WTC11 (cell line): ENCODE data around the gene C19orf25. TPM values are rescaled to one million over a fixed set of nuclear protein-coding genes. Genes with fewer than 3 reads are reported as not detected.

Experiments used
- ATAC-seq: fragments of 200-7000 bp; cut with Tn5 transposase; 2 replicates; pipeline ENCODE4 v1.10.0; 2021; ENCODE audit warnings: mild to moderate bottlenecking, moderate library complexity
- CTCF ChIA-PET: fragments of 300-600 bp; sonication (Branson Sonifier 250); formaldehyde crosslinking; loops from one replicate; lab custom pipeline; 2021; ENCODE audit warnings: antibody characterized with exemption; lab: Charles Lee
- POLR2A ChIA-PET: fragments of 350-600 bp; sonication (Branson Sonifier 250); formaldehyde crosslinking; loops from one replicate; lab custom pipeline; 2021; ENCODE audit warnings: antibody characterized with exemption; lab: Charles Lee
- DNase-seq: peaks from one replicate; pipeline ENCODE4 v3.0.0; 2021; ENCODE audit warnings: low spot score
- H3K27ac Mint-ChIP-seq: 2 replicates; pipeline ENCODE4 v1.8.0; 2021; ENCODE audit warnings: mixed read lengths
- H3K27me3 Mint-ChIP-seq: 2 replicates; pipeline ENCODE4 v1.8.0; 2021; ENCODE audit warnings: low read depth, mild to moderate bottlenecking, moderate library complexity, mixed read lengths
- H3K36me3 Mint-ChIP-seq: 2 replicates; pipeline ENCODE4 v1.8.0; 2021; ENCODE audit warnings: mixed read lengths
- H3K4me1 Mint-ChIP-seq: 2 replicates; pipeline ENCODE4 v1.8.0; 2022; ENCODE audit warnings: mixed read lengths
- H3K4me3 Mint-ChIP-seq: 2 replicates; pipeline ENCODE4 v1.8.0; 2021; ENCODE audit warnings: mild to moderate bottlenecking, moderate library complexity, mixed read lengths
- H3K9me3 Mint-ChIP-seq: 2 replicates; pipeline ENCODE4 v1.8.0; 2021; ENCODE audit warnings: mixed read lengths
- ARID4B ChIP-seq: sonication (generic); formaldehyde crosslinking; IDR thresholded peaks from 2 replicates; pipeline ENCODE4 v1.8.0; 2023; ENCODE audit warnings: missing genetic modification reagents, mild to moderate bottlenecking, borderline replicate concordance
- ATF1 ChIP-seq: sonication (generic); formaldehyde crosslinking; IDR thresholded peaks from 2 replicates; pipeline ENCODE4 v1.8.1; 2023; ENCODE audit warnings: mild to moderate bottlenecking, moderate library complexity, missing genetic modification reagents
- ATF3 ChIP-seq: sonication (generic); formaldehyde crosslinking; conservative IDR thresholded peaks from 2 replicates; pipeline ENCODE4 v1.8.1; 2022; ENCODE audit warnings: mild to moderate bottlenecking, missing genetic modification reagents
- EMX1 ChIP-seq: fragments of 250-450 bp; sonication (Bioruptor Pico); IDR thresholded peaks from 2 replicates; pipeline ENCODE4 v1.8.0; 2021; ENCODE audit warnings: mild to moderate bottlenecking
- FOXJ3 ChIP-seq: sonication (generic); formaldehyde crosslinking; IDR thresholded peaks from 2 replicates; pipeline ENCODE4 v1.9.0; 2021; ENCODE audit warnings: missing genetic modification reagents, mild to moderate bottlenecking, borderline replicate concordance
- JAZF1 ChIP-seq: fragments of 250-450 bp; sonication (Bioruptor Pico); IDR thresholded peaks from 2 replicates; pipeline ENCODE4 v1.9.0; 2021; ENCODE audit warnings: moderate library complexity, mild to moderate bottlenecking, inconsistent platforms
- JUN ChIP-seq: sonication (generic); formaldehyde crosslinking; IDR thresholded peaks from 2 replicates; pipeline ENCODE4 v1.8.0; 2023; ENCODE audit warnings: mild to moderate bottlenecking, missing genetic modification reagents
- NR2C2 ChIP-seq: sonication (generic); formaldehyde crosslinking; IDR thresholded peaks from 2 replicates; pipeline ENCODE4 v1.8.0; 2022; ENCODE audit warnings: mild to moderate bottlenecking, missing genetic modification reagents
- NR3C1 ChIP-seq: sonication (generic); formaldehyde crosslinking; conservative IDR thresholded peaks from 2 replicates; pipeline ENCODE4 v1.8.1; 2023; ENCODE audit warnings: low read depth, mild to moderate bottlenecking, missing genetic modification reagents
- OVOL2 ChIP-seq: fragments of 250-450 bp; sonication (Bioruptor Pico); IDR thresholded peaks from 2 replicates; pipeline ENCODE4 v1.9.0; 2021; ENCODE audit warnings: mild to moderate bottlenecking, borderline replicate concordance
- SMAD3 ChIP-seq: sonication (generic); formaldehyde crosslinking; IDR thresholded peaks from 2 replicates; pipeline ENCODE4 v1.8.0; 2022; ENCODE audit warnings: missing genetic modification reagents, mild to moderate bottlenecking, borderline replicate concordance
- SMAD4 ChIP-seq: sonication (generic); formaldehyde crosslinking; IDR thresholded peaks from 2 replicates; pipeline ENCODE4 v1.8.0; 2022; ENCODE audit warnings: mild to moderate bottlenecking, missing genetic modification reagents
- SOX15 ChIP-seq: fragments of 250-450 bp; sonication (Bioruptor Pico); IDR thresholded peaks from 2 replicates; pipeline ENCODE4 v1.9.0; 2021; ENCODE audit warnings: mild to moderate bottlenecking
- SP1 ChIP-seq: sonication (generic); formaldehyde crosslinking; conservative IDR thresholded peaks from 2 replicates; pipeline ENCODE4 v1.8.1; 2022; ENCODE audit warnings: missing genetic modification reagents
- STAT6 ChIP-seq: sonication (generic); formaldehyde crosslinking; conservative IDR thresholded peaks from 2 replicates; pipeline ENCODE4 v1.8.1; 2023; ENCODE audit warnings: mild to moderate bottlenecking, low read depth, missing genetic modification reagents, moderate library complexity
- ZNF317 ChIP-seq: sonication (generic); formaldehyde crosslinking; IDR thresholded peaks from 2 replicates; pipeline ENCODE4 v1.8.1; 2023; ENCODE audit warnings: low read depth, mild to moderate bottlenecking, moderate library complexity, missing genetic modification reagents, borderline replicate concordance
- ZNF423 ChIP-seq: fragments of 250-450 bp; sonication (Bioruptor Pico); IDR thresholded peaks from 2 replicates; pipeline ENCODE4 v2.1.2; 2022; ENCODE audit warnings: mild to moderate bottlenecking, moderate library complexity
- ZNF425 ChIP-seq: fragments of 250-450 bp; sonication (Bioruptor Pico); conservative IDR thresholded peaks from 2 replicates; pipeline ENCODE4 v1.9.0; 2021; ENCODE audit warnings: mild to moderate bottlenecking
- ZNF512 ChIP-seq: sonication (generic); formaldehyde crosslinking; IDR thresholded peaks from 2 replicates; pipeline ENCODE4 v1.8.1; 2022; ENCODE audit warnings: missing genetic modification reagents, borderline replicate concordance
- total RNA-seq: library from RNA; stranded (reverse); gene quantifications from 3 replicates; pipeline ENCODE4 v1.2.3, GENCODE V29; 2021

C19orf25 gene
- total RNA-seq, 1 experiment from 2014 or later, result 65.7 TPM

- H3K36me3 Mint-ChIP-seq, result peaks cover 4% of the 10 kb centered on the region
- H3K4me3 Mint-ChIP-seq, result no peak overlapping the region
- H3K4me1 Mint-ChIP-seq, result peaks cover 7% of the 10 kb centered on the region; the same call in 1 of the 2 replicates
- no peak for ATAC-seq
- H3K27me3 Mint-ChIP-seq, result no peaks in the 10 kb centered on the region; the same call in 1 of the 2 replicates
- H3K9me3 Mint-ChIP-seq, result no peaks in the 10 kb centered on the region
- DNase-seq, result no peak
- TF ChIP-seq SP1 (no peak), FOXJ3 (CRISPR knock-in tag) (no peak), SMAD4 (CRISPR knock-in tag) (no peak), ATF1 (no peak), NR3C1 (no peak), ZNF317 (CRISPR knock-in tag) (no peak), JAZF1 (CRISPR knock-in tag) (no peak), NR2C2 (CRISPR knock-in tag) (no peak), STAT6 (CRISPR knock-in tag) (no peak), JUN (CRISPR knock-in tag) (no peak), ATF3 (CRISPR knock-in tag) (no peak), ZNF512 (no peak), EMX1 (CRISPR knock-in tag) (no peak), SOX15 (CRISPR knock-in tag) (no peak), ZNF425 (CRISPR knock-in tag) (no peak), OVOL2 (CRISPR knock-in tag) (no peak), ARID4B (no peak), ZNF423 (CRISPR knock-in tag) (no peak), SMAD3 (CRISPR knock-in tag) (no peak)
- ChIA-PET POLR2A (no interaction called here), CTCF (no interaction called here)
- H3K27ac Mint-ChIP-seq, result no peak overlapping the region
Observed at GRCh38 chr19:1481893-1482360, 2.9 kb upstream of the C19orf25 start.
